Stomach (tissue), 4 donors: ENCODE measurements around the gene HDLBP.

Source experiments
- EP300 ChIP-seq: sonication (generic); formaldehyde crosslinking; IDR thresholded peaks from one replicate; pipeline ENCODE4 v1.6.1; 2017; ENCODE audit warnings: antibody characterized with exemption
- TF ChIP-seq, protein P1 (sequence below), 7 experiments: fragments of 450-650 bp in 4 of 7; fragments of 200-600 bp in 3 of 7; sonication (generic) in 3 of 7; IDR thresholded peaks; one replicate each; pipeline ENCODE4 v1.5.1; 2016 to 2019; ENCODE audit warnings: antibody characterized with exemption in 7 of 7, control low read depth in 2 of 7, mild to moderate bottlenecking in 1 of 7

DNA sequence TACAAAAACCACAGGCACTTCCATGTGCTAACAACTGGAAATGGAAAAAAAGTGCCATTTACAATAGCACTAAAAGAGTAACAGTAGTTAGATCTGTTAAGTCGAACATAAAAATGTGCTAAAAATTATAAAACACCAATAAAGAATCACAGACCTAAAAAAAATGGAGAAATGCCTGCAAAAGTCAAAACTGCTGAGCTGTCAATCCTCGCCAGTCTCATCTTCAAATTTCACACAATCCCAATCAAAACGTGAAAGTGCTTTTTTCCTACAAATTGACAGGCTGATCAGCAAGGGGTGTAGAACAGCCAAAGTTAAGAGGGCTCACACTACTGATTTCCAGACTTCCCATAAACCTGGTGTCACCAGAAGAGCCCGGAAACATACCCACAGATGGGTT, 73.8 kb downstream of the HDLBP start:
- TF ChIP-seq EP300 = no peak
- TF ChIP-seq, protein P1, sequence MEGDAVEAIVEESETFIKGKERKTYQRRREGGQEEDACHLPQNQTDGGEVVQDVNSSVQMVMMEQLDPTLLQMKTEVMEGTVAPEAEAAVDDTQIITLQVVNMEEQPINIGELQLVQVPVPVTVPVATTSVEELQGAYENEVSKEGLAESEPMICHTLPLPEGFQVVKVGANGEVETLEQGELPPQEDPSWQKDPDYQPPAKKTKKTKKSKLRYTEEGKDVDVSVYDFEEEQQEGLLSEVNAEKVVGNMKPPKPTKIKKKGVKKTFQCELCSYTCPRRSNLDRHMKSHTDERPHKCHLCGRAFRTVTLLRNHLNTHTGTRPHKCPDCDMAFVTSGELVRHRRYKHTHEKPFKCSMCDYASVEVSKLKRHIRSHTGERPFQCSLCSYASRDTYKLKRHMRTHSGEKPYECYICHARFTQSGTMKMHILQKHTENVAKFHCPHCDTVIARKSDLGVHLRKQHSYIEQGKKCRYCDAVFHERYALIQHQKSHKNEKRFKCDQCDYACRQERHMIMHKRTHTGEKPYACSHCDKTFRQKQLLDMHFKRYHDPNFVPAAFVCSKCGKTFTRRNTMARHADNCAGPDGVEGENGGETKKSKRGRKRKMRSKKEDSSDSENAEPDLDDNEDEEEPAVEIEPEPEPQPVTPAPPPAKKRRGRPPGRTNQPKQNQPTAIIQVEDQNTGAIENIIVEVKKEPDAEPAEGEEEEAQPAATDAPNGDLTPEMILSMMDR (IDR thresholded peaks at IDR 0.05) = no peak
